ENCODE data around the gene SLC6A7.

- TF ChIP-seq CTCF (conservative IDR thresholded peaks at IDR 0.05; ENCODE audit: low read length): no peak
- TF ChIP-seq EZH2phosphoT487 (IDR thresholded peaks at IDR 0.05; ENCODE audit: borderline replicate concordance): no peak
These were observed 36.4 kb upstream of the SLC6A7 start for GRCh38 chr5:150153483-150153882.

Measured in Loucy (cell line).